ENCODE data around the gene CKS2. TPM values are rescaled to one million over a fixed set of nuclear protein-coding genes. Genes with fewer than 3 reads are reported as not detected.
A peak's percentile ranks its signal among the peaks of the same experiment; 100 is the strongest.

The CKS2 gene
- total and polyA plus RNA-seq, 2 of the 8 experiments (the other 6 are each of a cell fraction or from before 2014, with no cell fraction given): 337 to 689 TPM

DNA sequence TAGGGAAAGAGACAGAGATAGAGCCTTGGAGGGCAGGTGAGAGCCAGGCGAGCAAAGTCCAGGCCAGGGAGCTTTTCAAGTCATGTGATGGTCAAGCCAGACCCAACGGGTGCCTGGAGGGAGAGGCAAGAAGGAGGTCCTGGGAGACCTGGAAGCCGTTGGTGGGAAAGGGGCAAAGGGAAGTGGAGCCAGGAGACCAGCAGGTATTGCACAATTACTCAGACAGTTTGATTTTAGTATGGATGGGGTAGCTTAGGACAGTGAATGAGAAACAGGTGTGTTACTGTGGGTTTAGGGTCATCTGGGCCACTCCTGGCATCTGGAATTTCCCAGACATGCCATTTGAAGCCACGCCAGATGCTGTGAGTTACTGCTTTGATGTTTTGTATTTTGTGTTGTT lies 12.4 kb downstream of the CKS2 start:
- Histone ChIP-seq H3K79me2 (ENCODE audit: control insufficient read depth in 1 of 2, insufficient read depth in 2 of 2, low read length in 2 of 2) (peaks cover 12 to 72% of the 10 kb centered on the region in 2 experiments), H3K4me1 (replicated peaks in 1 of 4; ENCODE audit: control insufficient read depth in 3 of 4, insufficient read depth in 4 of 4, low read length in 3 of 4) (peaks cover 0 to 3% (median 0%) of the 10 kb centered on the region in 4 experiments; a peak in 2 of 7 replicates), H3K4me3 (ENCODE audit: extremely low read depth in 1 of 4, insufficient read depth in 2 of 4, low read depth in 3 of 4, low read length in 4 of 4) (no peak overlapping the region), H4K8ac (ENCODE audit: extremely low read depth, insufficient read depth, low read length) (no peak overlapping the region), H2BK120ac (replicated peaks; ENCODE audit: low read depth, low read length) (no peak overlapping the region), H3K56ac (replicated peaks; ENCODE audit: insufficient read length, low read depth, low read length) (peak overlapping the region; percentile 60), H3K18ac (ENCODE audit: extremely low read depth, low read length) (no peak overlapping the region), H3K79me1 (ENCODE audit: low read depth, low read length) (no peaks in the 10 kb centered on the region; the same call in 1 of the 2 replicates), H2BK15ac (ENCODE audit: low read length) (no peak overlapping the region), H3K23me2 (ENCODE audit: low read depth, low read length) (no peaks in the 10 kb centered on the region; the same call in 1 of the 2 replicates), H3K9ac (replicated peaks in 1 of 4; ENCODE audit: extremely low read depth in 1 of 4, low read depth in 3 of 4, low read length in 3 of 4) (no peak overlapping the region), H3K27me3 (replicated peaks in 1 of 4; ENCODE audit: control insufficient read depth in 3 of 4, extremely low read depth in 1 of 4, insufficient read depth in 3 of 4, low read length in 3 of 4) (no peaks in the 10 kb centered on the region), H3K27ac (ENCODE audit: low read depth, low read length) (no peak overlapping the region), H2BK5ac (ENCODE audit: low read depth, low read length) (no peak overlapping the region), H3K36me3 (ENCODE audit: control insufficient read depth in 2 of 4, insufficient read depth in 4 of 4, low read length in 3 of 4) (peaks cover 0 to 52% (median 14%) of the 10 kb centered on the region in 4 experiments; a peak in 6 of 8 replicates), H4K5ac (ENCODE audit: insufficient read length, low read depth, low read length) (no peak overlapping the region), H3K4ac (replicated peaks; ENCODE audit: insufficient read length, low read depth, low read length) (no peak overlapping the region), H2BK12ac (ENCODE audit: low read depth, low read length) (no peak overlapping the region), H4K91ac (replicated peaks; ENCODE audit: insufficient read length, low read length) (no peak overlapping the region), H3K9me3 (ENCODE audit: insufficient read depth in 2 of 2, low read depth in 1 of 2, low read length in 1 of 2) (no peaks in the 10 kb centered on the region), H4K20me1 (replicated peaks in 1 of 2; ENCODE audit: control insufficient read depth in 1 of 2, insufficient read depth in 2 of 2, low read length in 2 of 2) (peaks cover 0 to 3% of the 10 kb centered on the region in 2 experiments), H3K14ac (ENCODE audit: insufficient read length) (no peak overlapping the region), H3K23ac (ENCODE audit: insufficient read length) (no peak overlapping the region), H2AK5ac (ENCODE audit: low read depth, low read length) (no peak overlapping the region), H3K4me2 (ENCODE audit: insufficient read depth in 1 of 2, low read depth in 2 of 2, low read length in 2 of 2) (no peak overlapping the region), H2BK20ac (ENCODE audit: low read length) (no peak overlapping the region), H2AFZ (ENCODE audit: low read length) (no peak overlapping the region)
- DNase-seq (ENCODE audit: low read depth in 1 of 2, low spot score in 2 of 2) (no peak), FAIRE-seq (no peak)
- ChIA-PET CTCF (ENCODE audit: partially characterized antibody) (no interaction called here), POLR2A (ENCODE audit: partially characterized antibody) (interaction anchor here (0.7 to 4.3 kb wide), 8 partner anchors 9 to 230 kb away, joined by 3 to 30 read pairs (median 4); no protein-coding TSS in a partner anchor)
- TF ChIP-seq BCL11A (IDR thresholded peaks at IDR 0.05; ENCODE audit: low read depth in 2 of 2, low read length in 2 of 2) (no peak), POLR2AphosphoS5 (IDR thresholded peaks at IDR 0.05; ENCODE audit: low read depth, low read length) (peak; percentile 37; the same call in 1 of the 2 replicates), SIX5 (IDR thresholded peaks at IDR 0.05; ENCODE audit: low read depth, low read length) (no peak), CEBPB (IDR thresholded peaks at IDR 0.05; ENCODE audit: low read depth, low read length) (0 out of 2 replicates have a peak, but pooled peaks have one; percentile 47), TEAD4 (IDR thresholded peaks at IDR 0.05; ENCODE audit: low read depth, low read length) (no peak), RAD21 (IDR thresholded peaks at IDR 0.05 in 1 of 2, conservative IDR thresholded peaks at IDR 0.05 in 1 of 2; ENCODE audit: low read depth in 2 of 2, low read length in 2 of 2) (no peak), HDAC2 (IDR thresholded peaks at IDR 0.05; ENCODE audit: borderline replicate concordance in 1 of 2, low read depth in 2 of 2, low read length in 2 of 2) (no peak), RXRA (IDR thresholded peaks at IDR 0.05; ENCODE audit: insufficient read depth, low read depth, low read length) (no peak)
- TF ChIP-seq, protein P1, sequence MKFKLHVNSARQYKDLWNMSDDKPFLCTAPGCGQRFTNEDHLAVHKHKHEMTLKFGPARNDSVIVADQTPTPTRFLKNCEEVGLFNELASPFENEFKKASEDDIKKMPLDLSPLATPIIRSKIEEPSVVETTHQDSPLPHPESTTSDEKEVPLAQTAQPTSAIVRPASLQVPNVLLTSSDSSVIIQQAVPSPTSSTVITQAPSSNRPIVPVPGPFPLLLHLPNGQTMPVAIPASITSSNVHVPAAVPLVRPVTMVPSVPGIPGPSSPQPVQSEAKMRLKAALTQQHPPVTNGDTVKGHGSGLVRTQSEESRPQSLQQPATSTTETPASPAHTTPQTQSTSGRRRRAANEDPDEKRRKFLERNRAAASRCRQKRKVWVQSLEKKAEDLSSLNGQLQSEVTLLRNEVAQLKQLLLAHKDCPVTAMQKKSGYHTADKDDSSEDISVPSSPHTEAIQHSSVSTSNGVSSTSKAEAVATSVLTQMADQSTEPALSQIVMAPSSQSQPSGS (IDR thresholded peaks at IDR 0.05; ENCODE audit: low read length): no peak
- TF ChIP-seq, protein P2, sequence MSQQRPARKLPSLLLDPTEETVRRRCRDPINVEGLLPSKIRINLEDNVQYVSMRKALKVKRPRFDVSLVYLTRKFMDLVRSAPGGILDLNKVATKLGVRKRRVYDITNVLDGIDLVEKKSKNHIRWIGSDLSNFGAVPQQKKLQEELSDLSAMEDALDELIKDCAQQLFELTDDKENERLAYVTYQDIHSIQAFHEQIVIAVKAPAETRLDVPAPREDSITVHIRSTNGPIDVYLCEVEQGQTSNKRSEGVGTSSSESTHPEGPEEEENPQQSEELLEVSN (IDR thresholded peaks at IDR 0.05): no peak
- WGBS, 2 experiments (ENCODE audit: extremely low coverage in 1 of 2, insufficient coverage in 1 of 2, insufficient read length in 1 of 2, insufficient replicate concordance in 2 of 2, low coverage in 1 of 2, low lambda C conversion rate in 2 of 2, missing lambda C conversion rate in 1 of 2): 86% methylated on average over 4 of the region's 4 CpGs; no CpG with 5 or more reads in 1 of the 2 experiments

Measured in H1 (cell line).